ENCODE measurements around the gene ARHGAP45.
A peak's percentile ranks its signal among the peaks of the same experiment; 100 is the strongest.

DNA sequence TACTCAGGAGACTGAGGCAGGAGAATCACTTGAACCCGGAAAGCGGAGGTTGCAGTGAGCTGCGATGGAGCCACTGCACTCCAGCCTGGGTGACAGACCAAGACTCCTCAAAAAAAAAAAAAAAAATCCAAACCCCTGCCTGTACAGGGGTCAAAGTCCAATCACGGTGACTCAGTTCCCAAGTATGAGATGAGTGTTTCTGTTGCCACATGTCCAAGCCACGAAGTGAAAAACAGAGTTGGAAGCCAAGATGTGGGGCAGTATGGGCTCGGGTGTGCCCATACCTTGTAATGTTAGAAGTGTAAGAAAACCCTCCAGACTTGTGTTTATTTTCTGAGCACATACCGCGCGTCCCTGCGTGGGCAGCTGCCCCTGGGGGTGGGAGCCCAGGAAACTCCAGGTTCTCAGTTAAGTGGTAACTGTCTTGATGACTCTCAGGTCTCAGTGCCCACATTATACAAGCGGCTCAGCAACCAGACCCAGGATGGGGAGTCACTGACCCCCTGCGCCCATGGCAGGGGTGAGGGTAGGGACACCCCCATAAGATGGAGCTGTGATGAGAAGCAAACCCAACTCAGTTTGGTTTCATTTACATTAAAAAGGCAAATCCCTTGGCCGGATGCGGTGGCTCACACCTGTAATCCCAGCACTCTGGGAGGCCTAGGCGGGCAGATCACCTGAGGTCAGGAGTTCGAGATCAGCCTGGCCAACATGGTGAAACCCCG, 35.6 kb downstream of the ARHGAP45 start:
- no peak for TF ChIP-seq BRD4 (IDR thresholded peaks at IDR 0.05)
- TF ChIP-seq ZC3H4 (CRISPR knock-in tag; IDR thresholded peaks at IDR 0.05; ENCODE audit: borderline replicate concordance), result no peak
- TF ChIP-seq HMG20B (CRISPR knock-in tag; IDR thresholded peaks at IDR 0.05), result no peak
- TF ChIP-seq XRCC5 (IDR thresholded peaks at IDR 0.05; ENCODE audit: low read depth, low read length), result no peak
- no peak for TF ChIP-seq FOXK1 (CRISPR knock-in tag; IDR thresholded peaks at IDR 0.05; ENCODE audit: borderline replicate concordance)
- peak; percentile 59; the same call in 1 of the 2 replicates for TF ChIP-seq JUN (IDR thresholded peaks at IDR 0.05; ENCODE audit: borderline replicate concordance, low read depth, low read length)
- no peak for TF ChIP-seq JUN (CRISPR knock-in tag; IDR thresholded peaks at IDR 0.05; ENCODE audit: borderline replicate concordance)
- TF ChIP-seq TAF1 (IDR thresholded peaks at IDR 0.05; ENCODE audit: control insufficient read depth, extremely low read depth, insufficient read depth, low read length, severe bottlenecking), result no peak
- TF ChIP-seq, protein P1, sequence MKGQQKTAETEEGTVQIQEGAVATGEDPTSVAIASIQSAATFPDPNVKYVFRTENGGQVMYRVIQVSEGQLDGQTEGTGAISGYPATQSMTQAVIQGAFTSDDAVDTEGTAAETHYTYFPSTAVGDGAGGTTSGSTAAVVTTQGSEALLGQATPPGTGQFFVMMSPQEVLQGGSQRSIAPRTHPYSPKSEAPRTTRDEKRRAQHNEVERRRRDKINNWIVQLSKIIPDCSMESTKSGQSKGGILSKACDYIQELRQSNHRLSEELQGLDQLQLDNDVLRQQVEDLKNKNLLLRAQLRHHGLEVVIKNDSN (CRISPR knock-in tag; IDR thresholded peaks at IDR 0.05), result 0 out of 2 replicates have a peak, but pooled peaks have one; percentile 6
- TF ChIP-seq ARID2 (IDR thresholded peaks at IDR 0.05), result no peak
- TF ChIP-seq, protein P2, sequence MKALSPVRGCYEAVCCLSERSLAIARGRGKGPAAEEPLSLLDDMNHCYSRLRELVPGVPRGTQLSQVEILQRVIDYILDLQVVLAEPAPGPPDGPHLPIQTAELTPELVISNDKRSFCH (CRISPR knock-in tag; IDR thresholded peaks at IDR 0.05), result no peak
- TF ChIP-seq, protein P2 (tag; IDR thresholded peaks at IDR 0.05), result no peak
